GM18870 (cell line): ENCODE results near the gene BORCS6.
"Not testable (repeated sequence)": the region's sequence is repeated elsewhere in the genome, so short reads cannot be mapped to it uniquely, and the experiment has no call there.

ENCODE experiments used
- ATAC-seq: cut with Tn5 transposase; IDR thresholded peaks from one replicate; pipeline ENCODE4 v1.9.1; 2021; ENCODE audit warnings: moderate library complexity; ENCODE audit not compliant: unreplicated experiment

BORCS6 gene

GRCh38 chr17:8189711-8190477, at the start of gene BORCS6:
TSS of gene BORCS6 (minus strand) at chr17:8190180. CDS start at chr17:8190140, 40 bp downstream.
- ATAC-seq = peak; percentile 53

- no peak for ATAC-seq
These were observed 47.9 kb upstream of the BORCS6 start for GRCh38 chr17:8237886-8238285.

- no peak for ATAC-seq
These were observed 47.2 kb upstream of the BORCS6 start for GRCh38 chr17:8237175-8237574.

- no peak for ATAC-seq
These were observed 45.7 kb upstream of the BORCS6 start for GRCh38 chr17:8235676-8236075.

GRCh38 chr17:8234361-8235270, 44.6 kb upstream of the BORCS6 start:
- ATAC-seq = no peak

- ATAC-seq = no peak
These were observed 41.7 kb upstream of the BORCS6 start for GRCh38 chr17:8231701-8232100.

GRCh38 chr17:8227238-8227581, 37.2 kb upstream of the BORCS6 start:
- ATAC-seq = no peak

- no peak for ATAC-seq
These were observed 36.7 kb upstream of the BORCS6 start for GRCh38 chr17:8226536-8227237.

- ATAC-seq = no peak
These were observed 36.0 kb upstream of the BORCS6 start for GRCh38 chr17:8225813-8226535.

GRCh38 chr17:8224891-8225812, 35.2 kb upstream of the BORCS6 start:
- ATAC-seq = no peak

- no peak for ATAC-seq
These were observed 33.6 kb upstream of the BORCS6 start for GRCh38 chr17:8223356-8224126.

- ATAC-seq = peak; percentile 34
These were observed 32.8 kb upstream of the BORCS6 start for GRCh38 chr17:8222630-8223355.

GRCh38 chr17:8222380-8222629, 32.3 kb upstream of the BORCS6 start:
- ATAC-seq = no peak

- peak; percentile 39 for ATAC-seq
These were observed 31.8 kb upstream of the BORCS6 start for GRCh38 chr17:8221663-8222379.

- ATAC-seq = no peak
These were observed 31.0 kb upstream of the BORCS6 start for GRCh38 chr17:8220783-8221662.

- ATAC-seq = not testable (repeated sequence)
These were observed 24.0 kb upstream of the BORCS6 start for GRCh38 chr17:8214000-8214399.
